HCT116 (cell line): ENCODE data around the gene C1QA. TPM values are rescaled to one million over a fixed set of nuclear protein-coding genes. Genes with fewer than 3 reads are reported as not detected.
"Not testable (repeated sequence)": the region's sequence is repeated elsewhere in the genome, so short reads cannot be mapped to it uniquely, and the experiment has no call there.

Source experiments
- ATAC-seq: fragments of 200-7000 bp; cut with Tn5 transposase; 2 replicates; pipeline ENCODE4 v1.9.1; 2020; ENCODE audit warnings: mild to moderate bottlenecking, moderate library complexity
- BruUV-seq: library from RNA; stranded (reverse); fragments of 400-500 nt; replicated peaks from 2 replicates; lab custom pipeline; 2021; lab: Mats Ljungman, UMichigan
- CTCF ChIA-PET: fragments of 300-600 bp; sonication (Branson Sonifier 250); formaldehyde crosslinking; loops from one replicate; lab custom pipeline; 2021; ENCODE audit warnings: antibody characterized with exemption; lab: Charles Lee
- POLR2A ChIA-PET: fragments of 300-600, 350-600 bp; sonication (Branson Sonifier 250); formaldehyde crosslinking; loops from one replicate; lab custom pipeline; 2021; ENCODE audit warnings: antibody characterized with exemption; lab: Charles Lee
- RAD21 ChIA-PET, 2 experiments: fragments of 300-600 bp; sonication (Branson Sonifier 250); formaldehyde crosslinking; loops; one replicate each; lab custom pipeline; 2023; ENCODE audit warnings: low total read pairs in 2 of 2; ENCODE audit not compliant: uncharacterized antibody in 2 of 2, unreplicated experiment in 2 of 2, low non-redundant PET in 1 of 2; lab: Charles Lee
- DNase-seq: peaks from one replicate; pipeline ENCODE4 v3.0.0-alpha.2; 2010; ENCODE audit warnings: low read depth, low spot score
- H2AFZ ChIP-seq: fragments of 200-600 bp; shearing (Covaris generic), sonication (generic); 2 replicates; pipeline ENCODE4 v1.6.1; 2017; ENCODE audit warnings: low read depth, mixed run types, mixed read lengths, antibody characterized with exemption, low read length; ENCODE audit not compliant: poor library complexity, severe bottlenecking
- H3K27ac ChIP-seq: 2 replicates; pipeline ENCODE4 v1.5.1; 2012; ENCODE audit warnings: low read depth, low read length
- H3K27me3 ChIP-seq: fragments of 200-600 bp; sonication (generic); 2 replicates; pipeline ENCODE4 v1.6.1; 2016; ENCODE audit warnings: mixed run types, low read length, mixed read lengths; ENCODE audit not compliant: insufficient read depth
- H3K36me3 ChIP-seq, 2 experiments: fragments of 200-500 bp in 1 of 2; fragments of 200-600 bp in 1 of 2; sonication (Bioruptor generic) in 1 of 2; sonication (generic) in 1 of 2; 2 replicates each; pipeline versions ENCODE4 v1.5.1 to v1.6.1; 2014 to 2016; ENCODE audit warnings: low read length in 2 of 2, inconsistent platforms in 1 of 2, mixed read lengths in 1 of 2, mixed run types in 1 of 2; ENCODE audit not compliant: insufficient read depth in 2 of 2, control insufficient read depth in 1 of 2
- H3K4me1 ChIP-seq, 2 experiments: fragments of 200-600 bp in 1 of 2; sonication (generic) in 1 of 2; 2 replicates each; pipeline versions ENCODE4 v1.5.1 to v1.6.1; 2012 to 2017; ENCODE audit warnings: low read length in 2 of 2, inconsistent platforms in 1 of 2, mild to moderate bottlenecking in 1 of 2, mixed read lengths in 1 of 2, mixed run types in 1 of 2, moderate library complexity in 1 of 2; ENCODE audit not compliant: insufficient read depth in 2 of 2, control insufficient read depth in 1 of 2
- H3K4me2 ChIP-seq: fragments of 200-600 bp; sonication (generic); 2 replicates; pipeline ENCODE4 v1.6.1; 2017; ENCODE audit warnings: mixed run types, low read length, mixed read lengths
- H3K4me3 ChIP-seq, 2 experiments: fragments of 200-600 bp in 1 of 2; sonication (generic) in 1 of 2; replicated peaks in 1 of 2; 2 replicates each; pipeline ENCODE4 v1.5.1; 2011 to 2016; ENCODE audit warnings: low read length in 2 of 2, control low read depth in 1 of 2, low read depth in 1 of 2, mild to moderate bottlenecking in 1 of 2, mixed read lengths in 1 of 2, mixed run types in 1 of 2
- H3K79me2 ChIP-seq: fragments of 200-600 bp; sonication (generic); 2 replicates; pipeline ENCODE4 v1.6.1; 2017; ENCODE audit warnings: mild to moderate bottlenecking, mixed run types, low read length, moderate library complexity, mixed read lengths; ENCODE audit not compliant: insufficient read depth
- H3K9ac ChIP-seq: fragments of 200-600 bp; sonication (generic); 2 replicates; pipeline ENCODE4 v1.6.1; 2016; ENCODE audit warnings: low read length, mixed read lengths
- H3K9me2 ChIP-seq: fragments of 200-600 bp; sonication (generic), shearing (Covaris generic); 2 replicates; pipeline ENCODE4 v1.6.1; 2017; ENCODE audit warnings: mixed run types, mild to moderate bottlenecking, moderate library complexity; ENCODE audit not compliant: insufficient read depth
- H3K9me3 ChIP-seq, 2 experiments: fragments of 200-500 bp in 1 of 2; fragments of 200-600 bp in 1 of 2; sonication (Bioruptor generic) in 1 of 2; sonication (generic) in 1 of 2; 2 replicates each; pipeline ENCODE4 v1.6.1; 2014 to 2017; ENCODE audit warnings: low read length in 2 of 2, mixed read lengths in 2 of 2, inconsistent platforms in 1 of 2, low read depth in 1 of 2, mild to moderate bottlenecking in 1 of 2, mixed run types in 1 of 2, moderate library complexity in 1 of 2; ENCODE audit not compliant: control insufficient read depth in 1 of 2, insufficient read depth in 1 of 2
- H4K20me1 ChIP-seq: fragments of 200-600 bp; sonication (generic), shearing (Covaris generic); 2 replicates; pipeline ENCODE4 v1.6.1; 2017; ENCODE audit warnings: mixed run types, mild to moderate bottlenecking, moderate library complexity; ENCODE audit not compliant: insufficient read depth
- CEBPB ChIP-seq: IDR thresholded peaks from 2 replicates; pipeline ENCODE4 v1.6.1; 2012; ENCODE audit warnings: low read depth
- EZH2 ChIP-seq: fragments of 200-600 bp; sonication (generic); IDR thresholded peaks from 2 replicates; pipeline ENCODE4 v1.6.1; 2017; ENCODE audit warnings: antibody characterized with exemption, mixed run types
- FOSL1 ChIP-seq: IDR thresholded peaks from 2 replicates; pipeline ENCODE4 v1.6.1; 2012; ENCODE audit warnings: low read depth
- JUND ChIP-seq: IDR thresholded peaks from 2 replicates; pipeline ENCODE4 v1.6.1; 2012
- MAX ChIP-seq: IDR thresholded peaks from 2 replicates; pipeline ENCODE4 v1.6.1; 2012
- POLR2A ChIP-seq: IDR thresholded peaks from 2 replicates; pipeline ENCODE4 v1.7.0; 2011; ENCODE audit warnings: borderline replicate concordance; ENCODE audit not compliant: insufficient read depth, insufficient read length; ENCODE audit errors: extremely low read depth
- POLR2AphosphoS5 ChIP-seq: IDR thresholded peaks from 2 replicates; pipeline ENCODE4 v1.6.1; 2011; ENCODE audit warnings: mild to moderate bottlenecking, low read depth, low read length, moderate library complexity
- RAD21 ChIP-seq: IDR thresholded peaks from 2 replicates; pipeline ENCODE4 v1.6.1; 2012; ENCODE audit warnings: low read depth, mild to moderate bottlenecking
- SRF ChIP-seq: IDR thresholded peaks from 2 replicates; pipeline ENCODE4 v1.6.1; 2012; ENCODE audit warnings: low read depth
- TCF7L2 ChIP-seq: IDR thresholded peaks from 2 replicates; pipeline ENCODE4 v1.7.0; 2011; ENCODE audit warnings: borderline replicate concordance, inconsistent platforms; ENCODE audit not compliant: insufficient read depth, insufficient read length; ENCODE audit errors: extremely low read depth
- ZFX ChIP-seq: fragments of 450-650 bp; IDR thresholded peaks from 2 replicates; pipeline ENCODE4 v1.6.1; 2017
- ZNF274 ChIP-seq: fragments of 200-500 bp; sonication (Bioruptor generic); IDR thresholded peaks from 2 replicates; pipeline ENCODE4 v1.6.1; 2014; ENCODE audit warnings: mild to moderate bottlenecking, low read depth, low read length, inconsistent platforms
- intact Hi-C: fragments of 100-400 bp; cut with micrococcal nuclease; formaldehyde crosslinking; loops from 2 replicates; pipeline ENCODE4 v1.10.0; 2022
- total RNA-seq: library from RNA; stranded (reverse); gene quantifications from one replicate; pipeline ENCODE4 v1.2.1, GENCODE V29; 2021; ENCODE audit not compliant: unreplicated experiment
- TF ChIP-seq, protein P1 (sequence below): IDR thresholded peaks from 2 replicates; pipeline ENCODE4 v1.6.1; 2011; ENCODE audit warnings: mild to moderate bottlenecking, low read length, moderate library complexity; ENCODE audit not compliant: insufficient replicate concordance; ENCODE audit errors: extremely low read depth
- TF ChIP-seq, protein P2 (sequence below): IDR thresholded peaks from 2 replicates; pipeline ENCODE4 v1.6.1; 2012; ENCODE audit warnings: low read depth

Gene C1QA
- total RNA-seq, 1 experiment from 2014 or later = 0.91 TPM

- H3K9ac ChIP-seq, CTCF ChIA-PET, H3K79me2 ChIP-seq, H3K36me3 ChIP-seq, H3K9me2 ChIP-seq, H3K4me3 ChIP-seq, POLR2A ChIA-PET, H2AFZ ChIP-seq, intact Hi-C loops, H3K9me3 ChIP-seq, DNase-seq, RAD21 ChIA-PET, ATAC-seq, H3K4me2 ChIP-seq, H3K27ac ChIP-seq, BruUV-seq, H3K4me1 ChIP-seq, H4K20me1 ChIP-seq: not testable (repeated sequence)
- peaks cover 18% of the 10 kb centered on the region; the same call in 1 of the 2 replicates for H3K27me3 ChIP-seq
Observed at GRCh38 chr1:22668840-22669239, 32.4 kb downstream of the C1QA start.

- Histone ChIP-seq H3K4me1 (no peaks in the 10 kb centered on the region), H3K9ac (no peak overlapping the region), H3K79me2 (no peaks in the 10 kb centered on the region), H2AFZ (no peak overlapping the region), H3K27me3 (peaks cover 18% of the 10 kb centered on the region; the same call in 1 of the 2 replicates), H3K36me3 (no peaks in the 10 kb centered on the region), H3K4me3 (no peak overlapping the region), H3K4me2 (no peak overlapping the region), H3K9me2 (no peaks in the 10 kb centered on the region), H3K9me3 (no peaks in the 10 kb centered on the region), H4K20me1 (no peaks in the 10 kb centered on the region), H3K27ac (no peak overlapping the region)
- ChIA-PET POLR2A (no interaction called here), RAD21 (no interaction called here), CTCF (no interaction called here)
- intact Hi-C loops = no loop called here
- ATAC-seq (no peak), DNase-seq (no peak)
- no TSS peak for BruUV-seq
- TF ChIP-seq FOSL1 = no peak
- TF ChIP-seq SRF = no peak
- no peak for TF ChIP-seq MAX
- TF ChIP-seq, protein P1, sequence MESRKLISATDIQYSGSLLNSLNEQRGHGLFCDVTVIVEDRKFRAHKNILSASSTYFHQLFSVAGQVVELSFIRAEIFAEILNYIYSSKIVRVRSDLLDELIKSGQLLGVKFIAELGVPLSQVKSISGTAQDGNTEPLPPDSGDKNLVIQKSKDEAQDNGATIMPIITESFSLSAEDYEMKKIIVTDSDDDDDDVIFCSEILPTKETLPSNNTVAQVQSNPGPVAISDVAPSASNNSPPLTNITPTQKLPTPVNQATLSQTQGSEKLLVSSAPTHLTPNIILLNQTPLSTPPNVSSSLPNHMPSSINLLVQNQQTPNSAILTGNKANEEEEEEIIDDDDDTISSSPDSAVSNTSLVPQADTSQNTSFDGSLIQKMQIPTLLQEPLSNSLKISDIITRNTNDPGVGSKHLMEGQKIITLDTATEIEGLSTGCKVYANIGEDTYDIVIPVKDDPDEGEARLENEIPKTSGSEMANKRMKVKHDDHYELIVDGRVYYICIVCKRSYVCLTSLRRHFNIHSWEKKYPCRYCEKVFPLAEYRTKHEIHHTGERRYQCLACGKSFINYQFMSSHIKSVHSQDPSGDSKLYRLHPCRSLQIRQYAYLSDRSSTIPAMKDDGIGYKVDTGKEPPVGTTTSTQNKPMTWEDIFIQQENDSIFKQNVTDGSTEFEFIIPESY = no peak
- no peak for TF ChIP-seq TCF7L2
- TF ChIP-seq JUND = no peak
- TF ChIP-seq, protein P2, sequence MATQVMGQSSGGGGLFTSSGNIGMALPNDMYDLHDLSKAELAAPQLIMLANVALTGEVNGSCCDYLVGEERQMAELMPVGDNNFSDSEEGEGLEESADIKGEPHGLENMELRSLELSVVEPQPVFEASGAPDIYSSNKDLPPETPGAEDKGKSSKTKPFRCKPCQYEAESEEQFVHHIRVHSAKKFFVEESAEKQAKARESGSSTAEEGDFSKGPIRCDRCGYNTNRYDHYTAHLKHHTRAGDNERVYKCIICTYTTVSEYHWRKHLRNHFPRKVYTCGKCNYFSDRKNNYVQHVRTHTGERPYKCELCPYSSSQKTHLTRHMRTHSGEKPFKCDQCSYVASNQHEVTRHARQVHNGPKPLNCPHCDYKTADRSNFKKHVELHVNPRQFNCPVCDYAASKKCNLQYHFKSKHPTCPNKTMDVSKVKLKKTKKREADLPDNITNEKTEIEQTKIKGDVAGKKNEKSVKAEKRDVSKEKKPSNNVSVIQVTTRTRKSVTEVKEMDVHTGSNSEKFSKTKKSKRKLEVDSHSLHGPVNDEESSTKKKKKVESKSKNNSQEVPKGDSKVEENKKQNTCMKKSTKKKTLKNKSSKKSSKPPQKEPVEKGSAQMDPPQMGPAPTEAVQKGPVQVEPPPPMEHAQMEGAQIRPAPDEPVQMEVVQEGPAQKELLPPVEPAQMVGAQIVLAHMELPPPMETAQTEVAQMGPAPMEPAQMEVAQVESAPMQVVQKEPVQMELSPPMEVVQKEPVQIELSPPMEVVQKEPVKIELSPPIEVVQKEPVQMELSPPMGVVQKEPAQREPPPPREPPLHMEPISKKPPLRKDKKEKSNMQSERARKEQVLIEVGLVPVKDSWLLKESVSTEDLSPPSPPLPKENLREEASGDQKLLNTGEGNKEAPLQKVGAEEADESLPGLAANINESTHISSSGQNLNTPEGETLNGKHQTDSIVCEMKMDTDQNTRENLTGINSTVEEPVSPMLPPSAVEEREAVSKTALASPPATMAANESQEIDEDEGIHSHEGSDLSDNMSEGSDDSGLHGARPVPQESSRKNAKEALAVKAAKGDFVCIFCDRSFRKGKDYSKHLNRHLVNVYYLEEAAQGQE = no peak
- TF ChIP-seq POLR2A = no peak
- TF ChIP-seq RAD21 = no peak
- TF ChIP-seq ZFX = no peak
- TF ChIP-seq CEBPB = no peak
- TF ChIP-seq POLR2AphosphoS5 = no peak
- TF ChIP-seq ZNF274 = no peak
- TF ChIP-seq EZH2 = no peak
Observed at GRCh38 chr1:22670352-22670975, 34.0 kb downstream of the C1QA start.
